Breast epithelium (tissue), 4 donors: Measurements from ENCODE around the gene PDE4D. TPM values are rescaled to one million over a fixed set of nuclear protein-coding genes. Genes with fewer than 3 reads are reported as not detected.

Experiments used
- DNase-seq, 2 donors: peaks; one replicate each; pipeline ENCODE4 v3.0.0-alpha.2; 2019; ENCODE audit warnings: low spot score in 2 of 2
- H3K27ac ChIP-seq, 2 donors: fragments of 200-600 bp; sonication (generic) in 1 of 2; one replicate each; pipeline ENCODE4 v1.5.1; 2016 to 2019; ENCODE audit warnings: mild to moderate bottlenecking in 1 of 2
- H3K27me3 ChIP-seq, 2 donors: fragments of 200-600 bp; sonication (generic) in 1 of 2; one replicate each; pipeline versions ENCODE4 v1.5.1 to v1.6.0; 2017 to 2019; ENCODE audit warnings: control low read depth in 1 of 2, mild to moderate bottlenecking in 1 of 2
- H3K36me3 ChIP-seq: fragments of 200-600 bp; one replicate; pipeline ENCODE4 v1.5.1; 2019
- H3K4me1 ChIP-seq, 2 donors: fragments of 200-600 bp; sonication (generic); one replicate each; pipeline ENCODE4 v1.5.1; 2016 to 2019; ENCODE audit warnings: control low read depth in 1 of 2
- H3K4me3 ChIP-seq, 3 donors: fragments of 200-600 bp; sonication (generic); 1 replicate in 2 of 3; 2 replicates in 1 of 3; pipeline ENCODE4 v1.5.1; 2016 to 2019; ENCODE audit warnings: mild to moderate bottlenecking in 3 of 3, moderate library complexity in 2 of 3
- H3K9me3 ChIP-seq, 2 donors: fragments of 200-600 bp; sonication (generic) in 1 of 2; one replicate each; pipeline ENCODE4 v1.5.1; 2016 to 2019; ENCODE audit warnings: control low read depth in 1 of 2
- CTCF ChIP-seq, 3 donors: fragments of 450-650 bp; IDR thresholded peaks; one replicate each; pipeline ENCODE4 v1.5.1; 2016 to 2017; ENCODE audit warnings: antibody characterized with exemption in 3 of 3, mild to moderate bottlenecking in 3 of 3, moderate library complexity in 3 of 3
- POLR2A ChIP-seq: fragments of 450-650 bp; IDR thresholded peaks from one replicate; pipeline ENCODE4 v1.6.1; 2016; ENCODE audit warnings: antibody characterized with exemption, mild to moderate bottlenecking, moderate library complexity
- POLR2AphosphoS5 ChIP-seq, 3 donors: sonication (generic); formaldehyde crosslinking; IDR thresholded peaks; one replicate each; pipeline ENCODE4 v1.6.1; 2017; ENCODE audit warnings: antibody characterized with exemption in 3 of 3
- intact Hi-C: fragments of 100-400 bp; cut with DNase I; formaldehyde crosslinking; loops from one replicate; pipeline ENCODE4 v1.15.1; 2023; ENCODE audit warnings: low total_unique reads
- total RNA-seq, 3 donors: library from RNA; depleted of rRNA; stranded (reverse); fragments of >200 nt; gene quantifications; one replicate each; pipeline ENCODE4 v1.1.0, GENCODE V29; 2016

The PDE4D gene
- total RNA-seq, 3 donors from 2014 or later: 14.4 to 37.4 (median 28.2) TPM

GRCh38 chr5:59139695-59140094 lies 753.8 kb downstream of the PDE4D start:
- no peaks in the 10 kb centered on the region for H3K36me3 ChIP-seq
- no peak overlapping the region for H3K4me3 ChIP-seq
- H3K27me3 ChIP-seq: no peaks in the 10 kb centered on the region
- no peaks in the 10 kb centered on the region for H3K4me1 ChIP-seq
- no peak for TF ChIP-seq CTCF (IDR thresholded peaks at IDR 0.05)
- TF ChIP-seq POLR2AphosphoS5 (IDR thresholded peaks at IDR 0.05): no peak
- TF ChIP-seq POLR2A: no peak
- intact Hi-C loops: no loop called here
- no peaks in the 10 kb centered on the region for H3K9me3 ChIP-seq
- no peak for DNase-seq
- no peak overlapping the region for H3K27ac ChIP-seq

GRCh38 chr5:59138509-59138908 lies 755.0 kb downstream of the PDE4D start:
- H3K27me3 ChIP-seq: no peaks in the 10 kb centered on the region
- H3K27ac ChIP-seq: no peak overlapping the region
- H3K9me3 ChIP-seq: no peaks in the 10 kb centered on the region
- no peaks in the 10 kb centered on the region for H3K4me1 ChIP-seq
- no peak for DNase-seq
- H3K4me3 ChIP-seq: no peak overlapping the region
- TF ChIP-seq POLR2AphosphoS5 (IDR thresholded peaks at IDR 0.05) (no peak), POLR2A (no peak)
- H3K36me3 ChIP-seq: no peaks in the 10 kb centered on the region
- intact Hi-C loops: no loop called here

GRCh38 chr5:59137846-59138245 lies 755.7 kb downstream of the PDE4D start:
- Histone ChIP-seq H3K27me3 (no peaks in the 10 kb centered on the region), H3K9me3 (no peaks in the 10 kb centered on the region), H3K4me1 (no peaks in the 10 kb centered on the region), H3K4me3 (no peak overlapping the region), H3K27ac (no peak overlapping the region), H3K36me3 (no peaks in the 10 kb centered on the region)
- DNase-seq: no peak
- TF ChIP-seq POLR2AphosphoS5 (IDR thresholded peaks at IDR 0.05): no peak
- TF ChIP-seq CTCF (IDR thresholded peaks at IDR 0.05): no peak
- no peak for TF ChIP-seq POLR2A
- intact Hi-C loops: no loop called here

GRCh38 chr5:59136549-59136948 lies 757.0 kb downstream of the PDE4D start:
- TF ChIP-seq POLR2A (no peak), CTCF (IDR thresholded peaks at IDR 0.05) (no peak), POLR2AphosphoS5 (IDR thresholded peaks at IDR 0.05) (no peak)
- DNase-seq: no peak
- Histone ChIP-seq H3K27ac (no peak overlapping the region), H3K4me1 (no peaks in the 10 kb centered on the region), H3K9me3 (no peaks in the 10 kb centered on the region), H3K27me3 (no peaks in the 10 kb centered on the region), H3K4me3 (no peak overlapping the region), H3K36me3 (no peaks in the 10 kb centered on the region)
- intact Hi-C loops: no loop called here

GRCh38 chr5:59134471-59135163 lies 758.9 kb downstream of the PDE4D start:
- Histone ChIP-seq H3K4me3 (no peak overlapping the region), H3K36me3 (no peaks in the 10 kb centered on the region), H3K9me3 (no peaks in the 10 kb centered on the region), H3K27me3 (no peaks in the 10 kb centered on the region), H3K4me1 (no peaks in the 10 kb centered on the region), H3K27ac (no peak overlapping the region)
- no peak for TF ChIP-seq CTCF (IDR thresholded peaks at IDR 0.05)
- no peak for TF ChIP-seq POLR2AphosphoS5 (IDR thresholded peaks at IDR 0.05)
- no peak for TF ChIP-seq POLR2A
- DNase-seq: no peak
- intact Hi-C loops: no loop called here
